Kidney (tissue), 14 donors: ENCODE results near the gene LSM11. TPM values are rescaled to one million over a fixed set of nuclear protein-coding genes. Genes with fewer than 3 reads are reported as not detected.

Experiments used
- DNase-seq, 5 donors: peaks; one replicate each; pipeline ENCODE4 v3.0.0-alpha.2; 2013 to 2020
- FAIRE-seq: peaks from 2 replicates; lab custom pipeline; 2012; peaks lifted over from hg19 to GRCh38; lab: Jason Lieb, UNC
- H3K27ac ChIP-seq, 2 donors: one replicate each; pipeline ENCODE4 v1.7.0; 2013; ENCODE audit warnings: low read depth in 2 of 2, low read length in 2 of 2, inconsistent platforms in 1 of 2
- H3K27me3 ChIP-seq: one replicate; pipeline ENCODE4 v1.7.1; 2013; ENCODE audit warnings: low read length, inconsistent platforms; ENCODE audit not compliant: control insufficient read depth, insufficient read depth
- H3K36me3 ChIP-seq, 3 donors: one replicate each; pipeline versions ENCODE4 v1.7.0 to v1.7.1; 2013; ENCODE audit warnings: low read length in 3 of 3, control low read depth in 1 of 3, inconsistent platforms in 1 of 3; ENCODE audit not compliant: insufficient read depth in 3 of 3, control insufficient read depth in 2 of 3
- H3K4me1 ChIP-seq, 3 donors: one replicate each; pipeline versions ENCODE4 v1.7.0 to v1.7.1; 2013; ENCODE audit warnings: low read length in 3 of 3, inconsistent platforms in 1 of 3, low read depth in 1 of 3; ENCODE audit not compliant: control insufficient read depth in 2 of 3, insufficient read depth in 2 of 3
- H3K4me3 ChIP-seq, 3 donors: one replicate each; pipeline versions ENCODE4 v1.7.0 to v1.8.1; 2013; ENCODE audit warnings: low read length in 3 of 3, control low read depth in 1 of 3, inconsistent platforms in 1 of 3
- H3K9ac ChIP-seq, 3 donors: one replicate each; pipeline versions ENCODE4 v1.7.0 to v1.7.1; 2013; ENCODE audit warnings: low read length in 3 of 3, control low read depth in 1 of 3, inconsistent platforms in 1 of 3
- H3K9me3 ChIP-seq, 3 donors: one replicate each; pipeline versions ENCODE4 v1.7.0 to v1.7.1; 2013; ENCODE audit warnings: low read length in 3 of 3, control low read depth in 1 of 3, inconsistent platforms in 1 of 3; ENCODE audit not compliant: control insufficient read depth in 2 of 3, insufficient read depth in 1 of 3
- CTCF ChIP-seq: IDR thresholded peaks from 3 replicates; pipeline ENCODE4 v1.5.1; 2012; ENCODE audit warnings: mild to moderate bottlenecking, moderate library complexity, borderline replicate concordance; ENCODE audit not compliant: insufficient read depth; ENCODE audit errors: extremely low read depth
- intact Hi-C: fragments of 100-400 bp; cut with DNase I; formaldehyde crosslinking; loops from one replicate; pipeline ENCODE4 v1.11.1; 2022
- polyA plus RNA-seq: library from polyadenylated mRNA; stranded (reverse); fragments of 350-450 nt; fragmentation: Illumina TruSeq; extraction: RNeasy Lipid Tissue Mini Kit (QIAGEN cat#74804); gene quantifications from one replicate; pipeline ENCODE4 v1.2.3, GENCODE V29; 2014; ENCODE audit warnings: low read depth, low replicate concordance; ENCODE audit not compliant: insufficient read depth
- total RNA-seq: library from RNA; stranded (reverse); fragmentation: NEBNext Ultra II Directional; extraction: Animal tissue kit (Norgen Biotek cat#: 25700); gene quantifications from one replicate; pipeline ENCODE4 v1.2.1, GENCODE V29; 2021
- donor health status: control.
- donor health status: control.
- donor health status: control.
- donor health status: control.
- donor health status: control.
- donor health status: DM: yes; HTN: yes; CAD: no.
- donor health status: Normal renal cell carcinoma (clear cell type).

The LSM11 gene
- total and polyA plus RNA-seq, 2 donors from 2014 or later: 0.97 to 2.8 TPM

- Histone ChIP-seq H3K27ac (no peak overlapping the region), H3K4me1 (no peaks in the 10 kb centered on the region), H3K36me3 (no peaks in the 10 kb centered on the region), H3K27me3 (no peaks in the 10 kb centered on the region), H3K4me3 (no peak overlapping the region), H3K9me3 (no peaks in the 10 kb centered on the region), H3K9ac (no peak overlapping the region)
- FAIRE-seq (no peak), DNase-seq (no peak)
- intact Hi-C loops: no loop called here
- no peak for TF ChIP-seq CTCF
Observed at GRCh38 chr5:157703736-157704135, 39.8 kb upstream of the LSM11 start.

GRCh38 chr5:157708866-157709265 lies 34.6 kb upstream of the LSM11 start:
- Histone ChIP-seq H3K9me3 (no peaks in the 10 kb centered on the region), H3K4me1 (no peaks in the 10 kb centered on the region), H3K9ac (no peak overlapping the region), H3K4me3 (no peak overlapping the region), H3K27ac (no peak overlapping the region), H3K27me3 (no peaks in the 10 kb centered on the region), H3K36me3 (no peaks in the 10 kb centered on the region)
- no peak for FAIRE-seq
- intact Hi-C loops: no loop called here
- no peak for TF ChIP-seq CTCF
- DNase-seq: peak in 1 of 5 donors; percentile 8

GRCh38 chr5:157709346-157709745 lies 34.2 kb upstream of the LSM11 start:
- no peak for TF ChIP-seq CTCF
- Histone ChIP-seq H3K4me3 (no peak overlapping the region), H3K36me3 (no peaks in the 10 kb centered on the region), H3K27ac (no peak overlapping the region), H3K27me3 (no peaks in the 10 kb centered on the region), H3K9me3 (no peaks in the 10 kb centered on the region), H3K4me1 (no peaks in the 10 kb centered on the region), H3K9ac (no peak overlapping the region)
- DNase-seq (no peak), FAIRE-seq (no peak)
- intact Hi-C loops: no loop called here

GRCh38 chr5:157710431-157710830 lies 33.1 kb upstream of the LSM11 start:
- Histone ChIP-seq H3K9me3 (no peaks in the 10 kb centered on the region), H3K27me3 (no peaks in the 10 kb centered on the region), H3K4me3 (no peak overlapping the region), H3K36me3 (no peaks in the 10 kb centered on the region), H3K27ac (no peak overlapping the region), H3K9ac (no peak overlapping the region), H3K4me1 (no peaks in the 10 kb centered on the region)
- intact Hi-C loops: loop anchor here (10.0 kb wide), 1 partner anchor 276 kb away; no protein-coding TSS in a partner anchor
- FAIRE-seq (no peak), DNase-seq (no peak)
- TF ChIP-seq CTCF: no peak
